GM23338 (cell line): ENCODE data around the gene GALNT3. TPM values are rescaled to one million over a fixed set of nuclear protein-coding genes. Genes with fewer than 3 reads are reported as not detected.

Experiments used
- ATAC-seq: fragments of 200-7000 bp; cut with Tn5 transposase; 3 replicates; pipeline ENCODE4 v1.9.1; 2020
- DNase-seq: peaks from one replicate; pipeline ENCODE4 v3.0.0-alpha.2; 2015; ENCODE audit warnings: low spot score
- H2AFZ ChIP-seq: fragments of 200-600 bp; sonication (generic); 2 replicates; pipeline ENCODE4 v1.8.0; 2016; ENCODE audit warnings: antibody characterized with exemption, mild to moderate bottlenecking, moderate library complexity
- H3F3A ChIP-seq: fragments of 200-600 bp; sonication (generic); replicated peaks from 2 replicates; pipeline ENCODE4 v1.8.0; 2017; ENCODE audit warnings: antibody characterized with exemption, mixed run types, low read depth
- H3K27ac ChIP-seq: fragments of 200-600 bp; sonication (generic); 2 replicates; pipeline ENCODE4 v1.6.1; 2016; ENCODE audit warnings: low read depth
- H3K27me3 ChIP-seq: fragments of 200-600 bp; sonication (generic); 2 replicates; pipeline ENCODE4 v1.8.0; 2016; ENCODE audit warnings: mild to moderate bottlenecking, mixed run types, moderate library complexity; ENCODE audit not compliant: insufficient read depth
- H3K36me3 ChIP-seq: fragments of 200-600 bp; sonication (generic); 2 replicates; pipeline ENCODE4 v1.8.0; 2016; ENCODE audit warnings: mild to moderate bottlenecking; ENCODE audit not compliant: insufficient read depth
- H3K4me1 ChIP-seq: fragments of 200-600 bp; sonication (generic); 2 replicates; pipeline ENCODE4 v1.8.0; 2016; ENCODE audit warnings: mild to moderate bottlenecking, moderate library complexity; ENCODE audit not compliant: insufficient read depth
- H3K4me2 ChIP-seq: fragments of 200-600 bp; sonication (generic); 2 replicates; pipeline ENCODE4 v1.7.1; 2017; ENCODE audit warnings: mixed run types
- H3K4me3 ChIP-seq: fragments of 200-600 bp; sonication (generic); 2 replicates; pipeline ENCODE4 v1.6.1; 2016; ENCODE audit warnings: mixed run types
- H3K79me2 ChIP-seq: fragments of 200-600 bp; sonication (generic); replicated peaks from 2 replicates; pipeline ENCODE4 v1.8.0; 2017; ENCODE audit warnings: mild to moderate bottlenecking; ENCODE audit not compliant: insufficient read depth
- H3K9me2 ChIP-seq: fragments of 200-600 bp; sonication (generic); 2 replicates; pipeline ENCODE4 v1.8.0; 2017; ENCODE audit not compliant: insufficient read depth
- H4K20me1 ChIP-seq: fragments of 200-600 bp; sonication (generic); replicated peaks from 2 replicates; pipeline ENCODE4 v1.8.0; 2017; ENCODE audit warnings: mild to moderate bottlenecking; ENCODE audit not compliant: insufficient read depth
- H3K27ac Mint-ChIP-seq: 2 replicates; pipeline ENCODE4 v1.8.0; 2020; ENCODE audit warnings: inconsistent platforms, mild to moderate bottlenecking, moderate library complexity, mixed read lengths
- H3K27me3 Mint-ChIP-seq: 3 replicates; pipeline ENCODE4 v1.8.0; 2022; ENCODE audit warnings: low read depth, mild to moderate bottlenecking, moderate library complexity, mixed read lengths, inconsistent platforms; ENCODE audit not compliant: insufficient read depth, poor library complexity
- H3K36me3 Mint-ChIP-seq: 3 replicates; pipeline ENCODE4 v1.8.0; 2021; ENCODE audit warnings: low read depth, mild to moderate bottlenecking, inconsistent platforms, moderate library complexity, mixed read lengths
- H3K4me1 Mint-ChIP-seq: 3 replicates; pipeline ENCODE4 v1.8.0; 2020; ENCODE audit warnings: mild to moderate bottlenecking, inconsistent platforms, mixed read lengths
- H3K4me3 Mint-ChIP-seq: 3 replicates; pipeline ENCODE4 v1.8.0; 2021; ENCODE audit warnings: moderate library complexity, mild to moderate bottlenecking, inconsistent platforms, mixed read lengths
- H3K9me3 Mint-ChIP-seq: 3 replicates; pipeline ENCODE4 v1.8.0; 2020; ENCODE audit warnings: moderate library complexity, mild to moderate bottlenecking, inconsistent platforms, mixed read lengths
- CREB1 ChIP-seq: fragments of 250-450 bp; sonication (Bioruptor Pico); IDR thresholded peaks from 2 replicates; pipeline ENCODE4 v1.5.0; 2020; ENCODE audit warnings: low read depth, mild to moderate bottlenecking, moderate library complexity
- CTCF ChIP-seq, 2 experiments: fragments of 200-600 bp in 1 of 2; sonication (generic) in 1 of 2; conservative IDR thresholded peaks; 2 replicates each; pipeline versions ENCODE4 v1.5.1 to v1.6.1; 2016 to 2017; ENCODE audit warnings: antibody characterized with exemption in 2 of 2, low read depth in 2 of 2, mild to moderate bottlenecking in 2 of 2, moderate library complexity in 1 of 2
- ETS1 ChIP-seq: IDR thresholded peaks from 2 replicates; pipeline ENCODE4 v1.6.1; 2016; ENCODE audit warnings: antibody characterized with exemption
- EZH2 ChIP-seq: fragments of 200-600 bp; sonication (generic); IDR thresholded peaks from one replicate; pipeline ENCODE4 v1.8.0; 2017; ENCODE audit warnings: antibody characterized with exemption, mild to moderate bottlenecking, low read depth; ENCODE audit not compliant: unreplicated experiment
- EZH2phosphoT487 ChIP-seq: fragments of 200-600 bp; sonication (generic); IDR thresholded peaks from one replicate; pipeline ENCODE4 v1.8.1; 2018; ENCODE audit warnings: antibody characterized with exemption; ENCODE audit not compliant: unreplicated experiment
- JUNB ChIP-seq: IDR thresholded peaks from one replicate; pipeline ENCODE4 v1.6.1; 2016; ENCODE audit warnings: antibody characterized with exemption; ENCODE audit not compliant: unreplicated experiment
- NANOG ChIP-seq: IDR thresholded peaks from 2 replicates; pipeline ENCODE4 v1.6.1; 2016; ENCODE audit warnings: antibody characterized with exemption, borderline replicate concordance
- POLR2AphosphoS5 ChIP-seq: IDR thresholded peaks from 2 replicates; pipeline ENCODE4 v1.6.1; 2016; ENCODE audit warnings: antibody characterized with exemption, low read depth
- REST ChIP-seq: IDR thresholded peaks from one replicate; pipeline ENCODE4 v1.6.1; 2018; ENCODE audit warnings: antibody characterized with exemption; ENCODE audit not compliant: unreplicated experiment
- STAT1 ChIP-seq: IDR thresholded peaks from one replicate; pipeline ENCODE4 v1.6.1; 2016; ENCODE audit warnings: antibody characterized with exemption; ENCODE audit not compliant: unreplicated experiment
- ZNF114 ChIP-seq: fragments of 250-450 bp; sonication (Bioruptor Pico); IDR thresholded peaks from 2 replicates; pipeline ENCODE4 v1.5.0; 2020; ENCODE audit warnings: mild to moderate bottlenecking, moderate library complexity
- ZNF331 ChIP-seq: fragments of 250-450 bp; sonication (Bioruptor Pico); IDR thresholded peaks from 2 replicates; pipeline ENCODE4 v1.5.0; 2020; ENCODE audit warnings: low read depth, mild to moderate bottlenecking, moderate library complexity
- ZNF462 ChIP-seq: fragments of 250-450 bp; sonication (Bioruptor Pico); IDR thresholded peaks from 2 replicates; pipeline ENCODE4 v1.5.0; 2020; ENCODE audit warnings: mild to moderate bottlenecking, moderate library complexity
- polyA plus RNA-seq: library from polyadenylated mRNA; unstranded; fragments of >200 nt; fragmentation: Nextera tagmentation; extraction: Ambion mirVana; gene quantifications from 2 replicates; pipeline ENCODE4 v1.2.1, GENCODE V29; 2016
- total RNA-seq: library from RNA; depleted of rRNA; stranded (reverse); fragments of >200 nt; shearing (Covaris generic); gene quantifications from 2 replicates; pipeline ENCODE4 v1.2.3, GENCODE V29; 2014

The GALNT3 gene
- total and polyA plus RNA-seq, 2 experiments from 2014 or later: 16.8 to 17.1 TPM

GRCh38 chr2:165818920-165819319, 24.9 kb upstream of the GALNT3 start:
- Histone ChIP-seq H3K27ac (no peak overlapping the region), H3K4me2 (no peak overlapping the region), H3K4me1 (peaks cover 23% of the 10 kb centered on the region), H4K20me1 (no peaks in the 10 kb centered on the region), H3K27me3 (no peaks in the 10 kb centered on the region), H2AFZ (0 out of 2 replicates have a peak overlapping the region, but pooled peaks have one; percentile 14), H3K4me3 (no peak overlapping the region), H3K9me2 (0 out of 2 replicates have a peak, but pooled peaks cover 2% of the 10 kb centered on the region), H3K36me3 (no peaks in the 10 kb centered on the region), H3K79me2 (no peaks in the 10 kb centered on the region), H3F3A (no peaks in the 10 kb centered on the region)
- peaks cover 22% of the 10 kb centered on the region for H3K4me1 Mint-ChIP-seq
- no peaks in the 10 kb centered on the region for H3K36me3 Mint-ChIP-seq
- DNase-seq: no peak
- no peaks in the 10 kb centered on the region for H3K27me3 Mint-ChIP-seq
- TF ChIP-seq EZH2 (no peak), REST (no peak), JUNB (no peak), ZNF462 (CRISPR knock-in tag) (no peak), ZNF114 (CRISPR knock-in tag) (no peak), ZNF331 (CRISPR knock-in tag) (no peak), POLR2AphosphoS5 (no peak), STAT1 (no peak), EZH2phosphoT487 (no peak), ETS1 (no peak), CTCF (conservative IDR thresholded peaks at IDR 0.05; ENCODE audit: low read depth in 2 of 2) (no peak), CREB1 (CRISPR knock-in tag) (no peak), NANOG (no peak)
- H3K4me3 Mint-ChIP-seq: no peak overlapping the region
- no peak overlapping the region for H3K27ac Mint-ChIP-seq
- ATAC-seq: no peak
- no peaks in the 10 kb centered on the region for H3K9me3 Mint-ChIP-seq
